ENCODE results near the gene TNFSF13.
A peak's percentile ranks its signal among the peaks of the same experiment; 100 is the strongest.

The TNFSF13 gene

GRCh38 chr17:7558544-7559319, at the start of gene TNFSF13:
TNFSF13 (plus strand) TSS chr17:7558750; CDS start chr17:7559040, 290 bp downstream.
- DNase-seq = no peak

DNA sequence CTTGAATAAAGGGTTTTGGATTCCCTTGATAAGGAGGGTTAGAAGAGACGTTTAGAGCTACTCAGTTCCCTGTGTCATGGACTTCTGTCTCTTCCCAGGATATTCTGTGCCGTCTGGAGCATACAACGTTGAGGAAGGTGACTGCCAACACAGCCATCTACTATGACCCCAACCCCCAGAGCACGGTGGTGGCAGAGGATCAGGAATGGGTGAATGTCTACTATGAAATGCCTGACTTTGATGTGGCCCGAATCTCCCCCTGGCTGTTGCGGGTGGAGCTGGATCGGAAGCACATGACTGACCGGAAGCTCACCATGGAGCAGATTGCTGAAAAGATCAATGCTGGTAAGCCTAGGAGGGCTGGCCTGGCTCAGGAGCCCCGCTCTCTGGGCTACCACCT, 49.7 kb upstream of the TNFSF13 start:
- no peak for DNase-seq

GRCh38 chr17:7509937-7510336, 48.6 kb upstream of the TNFSF13 start:
- no peak for DNase-seq

DNA sequence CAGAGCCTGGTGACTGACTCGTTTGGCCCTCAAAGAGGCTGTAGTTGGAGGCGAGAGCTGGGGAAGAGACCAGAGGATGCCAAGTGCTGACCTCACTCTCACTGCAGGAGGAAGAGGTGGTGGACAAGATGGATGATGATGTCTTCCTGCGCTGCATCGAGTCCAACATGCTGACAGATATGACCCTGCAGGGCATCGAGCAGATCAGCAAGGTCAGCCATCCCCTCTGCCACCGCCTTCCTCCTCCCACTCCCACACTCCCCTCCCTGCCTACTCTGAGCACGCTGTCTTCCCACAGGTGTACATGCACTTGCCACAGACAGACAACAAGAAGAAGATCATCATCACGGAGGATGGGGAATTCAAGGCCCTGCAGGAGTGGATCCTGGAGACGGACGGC, 47.4 kb upstream of the TNFSF13 start:
- DNase-seq = no peak

- DNase-seq = no peak
Observed at GRCh38 chr17:7512105-7512504, 46.4 kb upstream of the TNFSF13 start.

DNA sequence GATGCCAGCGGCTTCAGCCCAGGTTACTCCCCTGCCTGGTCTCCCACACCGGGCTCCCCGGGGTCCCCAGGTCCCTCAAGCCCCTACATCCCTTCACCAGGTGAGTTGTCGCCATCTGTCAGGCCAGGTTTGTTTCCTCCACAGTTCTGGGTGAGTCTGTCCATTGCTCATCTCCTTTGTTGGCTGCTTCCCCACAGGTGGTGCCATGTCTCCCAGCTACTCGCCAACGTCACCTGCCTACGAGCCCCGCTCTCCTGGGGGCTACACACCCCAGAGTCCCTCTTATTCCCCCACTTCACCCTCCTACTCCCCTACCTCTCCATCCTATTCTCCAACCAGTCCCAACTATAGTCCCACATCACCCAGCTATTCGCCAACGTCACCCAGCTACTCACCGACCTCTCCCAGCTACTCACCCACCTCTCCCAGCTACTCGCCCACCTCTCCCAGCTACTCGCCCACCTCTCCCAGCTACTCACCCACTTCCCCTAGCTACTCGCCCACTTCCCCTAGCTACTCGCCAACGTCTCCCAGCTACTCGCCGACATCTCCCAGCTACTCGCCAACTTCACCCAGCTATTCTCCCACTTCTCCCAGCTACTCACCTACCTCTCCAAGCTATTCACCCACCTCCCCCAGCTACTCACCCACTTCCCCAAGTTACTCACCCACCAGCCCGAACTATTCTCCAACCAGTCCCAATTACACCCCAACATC, 45.6 kb upstream of the TNFSF13 start:
- DNase-seq = no peak

DNA sequence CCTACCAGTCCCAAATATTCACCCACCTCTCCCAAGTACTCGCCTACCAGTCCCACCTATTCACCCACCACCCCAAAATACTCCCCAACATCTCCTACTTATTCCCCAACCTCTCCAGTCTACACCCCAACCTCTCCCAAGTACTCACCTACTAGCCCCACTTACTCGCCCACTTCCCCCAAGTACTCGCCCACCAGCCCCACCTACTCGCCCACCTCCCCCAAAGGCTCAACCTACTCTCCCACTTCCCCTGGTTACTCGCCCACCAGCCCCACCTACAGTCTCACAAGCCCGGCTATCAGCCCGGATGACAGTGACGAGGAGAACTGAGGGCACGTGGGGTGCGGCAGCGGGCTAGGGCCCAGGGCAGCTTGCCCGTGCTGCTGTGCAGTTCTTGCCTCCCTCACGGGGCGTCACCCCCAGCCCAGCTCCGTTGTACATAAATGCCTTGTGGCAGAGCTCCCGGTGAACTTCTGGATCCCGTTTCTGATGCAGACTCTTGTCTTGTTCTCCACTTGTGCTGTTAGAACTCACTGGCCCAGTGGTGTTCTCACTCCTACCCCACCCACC, 44.6 kb upstream of the TNFSF13 start:
- no peak for DNase-seq

GRCh38 chr17:7515911-7516610, 42.5 kb upstream of the TNFSF13 start:
- DNase-seq = no peak

- no peak for DNase-seq
Observed at GRCh38 chr17:7523033-7523432, 35.5 kb upstream of the TNFSF13 start.

DNA sequence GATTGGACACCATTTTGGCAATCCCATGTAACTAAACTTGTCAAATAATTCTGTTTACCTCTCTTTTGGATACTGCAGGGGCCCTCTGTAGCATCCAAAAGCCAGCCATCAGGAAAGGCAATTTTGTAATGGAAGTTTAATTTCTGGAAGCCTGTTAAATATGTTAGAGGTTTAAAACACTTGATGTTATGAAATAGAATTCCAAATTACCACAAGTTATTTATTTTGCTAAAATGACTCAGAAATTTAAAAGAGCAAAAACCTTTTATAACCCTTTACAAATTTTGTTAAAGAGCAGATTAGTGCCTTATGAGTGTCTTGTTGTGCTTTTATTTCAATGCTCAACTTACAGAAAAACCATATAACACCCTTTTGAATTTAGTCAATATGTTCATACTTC, 29.7 kb upstream of the TNFSF13 start:
- no peak for DNase-seq

GRCh38 chr17:7530023-7530900, 28.3 kb upstream of the TNFSF13 start:
- DNase-seq = no peak

DNA sequence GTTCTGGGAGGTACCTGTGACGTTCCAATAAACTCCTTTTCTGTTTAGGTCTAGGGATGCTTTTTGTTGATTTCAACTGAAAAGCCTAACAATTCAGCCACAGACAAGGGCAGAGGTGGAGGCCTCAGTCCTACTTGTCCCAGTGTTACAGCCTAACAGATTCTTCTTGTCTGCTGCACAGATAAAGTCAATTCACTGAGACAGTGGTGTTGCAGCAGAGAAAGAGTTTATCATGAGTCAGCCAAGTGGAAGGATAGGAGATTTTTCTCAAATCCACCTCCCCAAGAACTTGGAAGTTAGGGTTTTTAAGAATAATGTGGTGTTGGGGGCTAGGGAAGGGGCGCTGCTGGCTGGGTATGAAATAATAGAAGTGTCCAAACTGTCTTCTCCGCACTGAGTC, 20.5 kb upstream of the TNFSF13 start:
- no peak for DNase-seq

GRCh38 chr17:7538891-7539545, 19.5 kb upstream of the TNFSF13 start:
- peak; percentile 18 for DNase-seq

- no peak for DNase-seq
Observed at GRCh38 chr17:7541074-7541621, 17.4 kb upstream of the TNFSF13 start.

GRCh38 chr17:7544911-7545310, 13.6 kb upstream of the TNFSF13 start:
- DNase-seq = no peak

GRCh38 chr17:7548585-7549400, 9.8 kb upstream of the TNFSF13 start, which contains the start of gene TNFSF12:
TNFSF12 (plus strand) TSS chr17:7549058; CDS start chr17:7549154, 96 bp downstream.
- peak; percentile 12 for DNase-seq

- no peak for DNase-seq
Observed at GRCh38 chr17:7549401-7550055, 9.0 kb upstream of the TNFSF13 start.

- no peak for DNase-seq
Observed at GRCh38 chr17:7550344-7550743, 8.2 kb upstream of the TNFSF13 start.

GRCh38 chr17:7551396-7551795, 7.2 kb upstream of the TNFSF13 start:
- DNase-seq = no peak

DNA sequence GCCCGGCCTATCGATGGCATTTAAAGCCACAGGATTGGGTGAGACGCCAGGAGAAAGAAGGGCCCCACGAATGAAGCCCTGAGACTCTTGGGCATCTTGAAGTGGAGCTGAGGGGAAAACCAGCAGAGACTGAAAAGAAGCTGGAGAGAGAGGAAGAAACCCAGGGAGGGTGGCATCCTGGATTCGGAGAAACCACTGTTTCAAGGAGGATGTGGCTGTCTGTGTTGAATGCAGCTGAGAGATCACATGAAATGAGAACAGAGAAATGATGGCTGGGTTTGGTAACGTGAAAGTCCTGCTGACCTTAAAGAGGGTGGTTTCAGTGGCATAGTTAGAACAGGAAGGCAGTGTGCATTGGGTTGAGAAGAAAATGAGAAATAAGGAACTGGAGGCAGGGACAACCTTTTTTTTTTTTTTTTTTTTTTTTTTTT, 5.9 kb upstream of the TNFSF13 start:
- no peak for DNase-seq

Data from T1000 (cell line).